MCF 10A (cell line): ENCODE measurements around the gene RPRML. TPM values are rescaled to one million over a fixed set of nuclear protein-coding genes. Genes with fewer than 3 reads are reported as not detected.

Source experiments
- BruUV-seq: library from RNA; stranded (reverse); fragments of 400-500 nt; replicated peaks from 2 replicates; lab custom pipeline; 2021; lab: Mats Ljungman, UMichigan
- CTCF ChIA-PET: fragments of 300-600 bp; sonication (Branson Sonifier 250); formaldehyde crosslinking; extraction: SDS; loops from one replicate; lab custom pipeline; 2021; ENCODE audit warnings: antibody characterized with exemption, inconsistent platforms; lab: Yijun Ruan, JAX
- POLR2A ChIA-PET: fragments of 300-600, 350-650 bp; sonication (Branson Sonifier 250); formaldehyde crosslinking; extraction: SDS; loops from one replicate; lab custom pipeline; 2020; ENCODE audit warnings: antibody characterized with exemption, inconsistent platforms; lab: Yijun Ruan, JAX
- DNase-seq: peaks from one replicate; pipeline ENCODE4 v3.0.0-alpha.2; 2018; ENCODE audit not compliant: unreplicated experiment
- H3K27ac Mint-ChIP-seq: one replicate; pipeline ENCODE4 v1.8.0; 2022; ENCODE audit warnings: mild to moderate bottlenecking, low read depth, mixed read lengths; ENCODE audit not compliant: unreplicated experiment
- H3K27me3 Mint-ChIP-seq: one replicate; pipeline ENCODE4 v1.8.0; 2022; ENCODE audit warnings: mixed read lengths; ENCODE audit not compliant: insufficient read depth, unreplicated experiment
- H3K36me3 Mint-ChIP-seq: one replicate; pipeline ENCODE4 v1.8.0; 2022; ENCODE audit warnings: mild to moderate bottlenecking, moderate library complexity, mixed read lengths; ENCODE audit not compliant: insufficient read depth, unreplicated experiment
- H3K4me1 Mint-ChIP-seq: one replicate; pipeline ENCODE4 v1.8.0; 2022; ENCODE audit warnings: mixed read lengths; ENCODE audit not compliant: insufficient read depth, unreplicated experiment
- H3K4me3 Mint-ChIP-seq: one replicate; pipeline ENCODE4 v1.8.0; 2022; ENCODE audit warnings: mild to moderate bottlenecking, moderate library complexity, mixed read lengths; ENCODE audit not compliant: unreplicated experiment
- H3K9me3 Mint-ChIP-seq: one replicate; pipeline ENCODE4 v1.8.0; 2022; ENCODE audit warnings: mixed read lengths; ENCODE audit not compliant: unreplicated experiment
- CTCF ChIP-seq: fragments of 200-600 bp; IDR thresholded peaks from one replicate; pipeline ENCODE4 v1.8.0; 2022; ENCODE audit warnings: antibody characterized with exemption, mild to moderate bottlenecking; ENCODE audit not compliant: unreplicated experiment
- intact Hi-C: fragments of 100-400 bp; cut with micrococcal nuclease; formaldehyde crosslinking; loops from 2 replicates; pipeline ENCODE4 v1.14.1; 2022
- total RNA-seq: library from RNA; stranded (reverse); gene quantifications from 2 replicates; pipeline ENCODE4 v1.2.3, GENCODE V29; 2022

Gene RPRML
- total RNA-seq, 1 experiment from 2014 or later, result not detected

- DNase-seq, result no peak
- H3K4me1 Mint-ChIP-seq, result no peaks in the 10 kb centered on the region
- ChIA-PET POLR2A (no interaction called here), CTCF (interaction anchor here (0.6 to 0.7 kb wide), 2 partner anchors 13 to 16 kb away, joined by 3 read pairs; no protein-coding TSS in a partner anchor)
- no peak for TF ChIP-seq CTCF
- H3K36me3 Mint-ChIP-seq, result peaks cover 86% of the 10 kb centered on the region
- no peak overlapping the region for H3K4me3 Mint-ChIP-seq
- no TSS peak for BruUV-seq
- H3K27me3 Mint-ChIP-seq, result no peaks in the 10 kb centered on the region
- no peak overlapping the region for H3K27ac Mint-ChIP-seq
- intact Hi-C loops, result no loop called here
- no peaks in the 10 kb centered on the region for H3K9me3 Mint-ChIP-seq
Observed at GRCh38 chr17:46935658-46936266, 43.3 kb downstream of the RPRML start.

GRCh38 chr17:46931596-46931995 is 47.5 kb downstream of the RPRML start:
- POLR2A ChIA-PET, result interaction anchor here (0.9 kb wide), 1 partner anchor 11 kb away, joined by 3 read pairs; no protein-coding TSS in a partner anchor
- Mint-ChIP-seq H3K4me1 (peaks cover 14% of the 10 kb centered on the region), H3K36me3 (peaks cover 63% of the 10 kb centered on the region), H3K4me3 (no peak overlapping the region), H3K9me3 (no peaks in the 10 kb centered on the region), H3K27ac (no peak overlapping the region), H3K27me3 (no peaks in the 10 kb centered on the region)
- no peak for DNase-seq
- intact Hi-C loops, result no loop called here
- no TSS peak for BruUV-seq
- CTCF ChIA-PET, result interaction anchor here (1.7 kb wide), 1 partner anchor 10 kb away, joined by 5 read pairs; no protein-coding TSS in a partner anchor
- TF ChIP-seq CTCF, result no peak

- no peaks in the 10 kb centered on the region for H3K27me3 Mint-ChIP-seq
- BruUV-seq, result no TSS peak
- no peak for TF ChIP-seq CTCF
- peaks cover 28% of the 10 kb centered on the region for H3K4me1 Mint-ChIP-seq
- H3K27ac Mint-ChIP-seq, result no peak overlapping the region
- intact Hi-C loops, result no loop called here
- CTCF ChIA-PET, result no interaction called here
- H3K36me3 Mint-ChIP-seq, result peaks cover 51% of the 10 kb centered on the region
- DNase-seq, result no peak
- no peaks in the 10 kb centered on the region for H3K9me3 Mint-ChIP-seq
- POLR2A ChIA-PET, result no interaction called here
- no peak overlapping the region for H3K4me3 Mint-ChIP-seq
Observed at GRCh38 chr17:46930051-46930450, 49.0 kb downstream of the RPRML start.

GRCh38 chr17:46929413-46929812 is 49.6 kb downstream of the RPRML start:
- H3K36me3 Mint-ChIP-seq, result peaks cover 44% of the 10 kb centered on the region
- no peak for TF ChIP-seq CTCF
- no TSS peak for BruUV-seq
- intact Hi-C loops, result no loop called here
- no peaks in the 10 kb centered on the region for H3K9me3 Mint-ChIP-seq
- H3K27me3 Mint-ChIP-seq, result no peaks in the 10 kb centered on the region
- H3K27ac Mint-ChIP-seq, result no peak overlapping the region
- DNase-seq, result no peak
- no peak overlapping the region for H3K4me3 Mint-ChIP-seq
- ChIA-PET CTCF (no interaction called here), POLR2A (no interaction called here)
- peaks cover 29% of the 10 kb centered on the region for H3K4me1 Mint-ChIP-seq
